SU-DHL-6 (cell line): ENCODE measurements around the gene F8A3.

Experiments used
- CTCF ChIP-seq: fragments of 200-600 bp; sonication (generic); IDR thresholded peaks from one replicate; pipeline ENCODE4 v1.5.1; 2017; ENCODE audit warnings: antibody characterized with exemption, mild to moderate bottlenecking, low read length, moderate library complexity; ENCODE audit not compliant: insufficient read depth, poor library complexity, severe bottlenecking
- EZH2phosphoT487 ChIP-seq: fragments of 200-600 bp; sonication (generic), shearing (Covaris generic); conservative IDR thresholded peaks from 2 replicates; pipeline ENCODE4 v1.6.1; 2018; ENCODE audit warnings: mild to moderate bottlenecking, antibody characterized with exemption, low read length, moderate library complexity, mixed read lengths

GRCh38 chrX:155417769-155418168 is 40.7 kb downstream of the F8A3 start:
- no peak for TF ChIP-seq CTCF
- TF ChIP-seq EZH2phosphoT487: no peak
